Right lobe of liver (tissue), 6 donors: ENCODE data around the gene GKN1. TPM values are rescaled to one million over a fixed set of nuclear protein-coding genes. Genes with fewer than 3 reads are reported as not detected.

Experiments
- ATAC-seq, 4 donors: fragments of 200-7000 bp; cut with Tn5 transposase; one replicate each; pipeline ENCODE4 v1.9.1; 2020; ENCODE audit warnings: mild to moderate bottlenecking in 4 of 4, moderate library complexity in 4 of 4
- DNase-seq, 3 donors: peaks; one replicate each; pipeline ENCODE4 v3.0.0-alpha.2; 2020
- H3K27ac ChIP-seq, 3 donors: fragments of 200-600 bp; one replicate each; pipeline ENCODE4 v1.8.0; 2022
- H3K27me3 ChIP-seq, 2 donors: fragments of 200-600 bp; one replicate each; pipeline ENCODE4 v1.8.0; 2022
- H3K36me3 ChIP-seq, 4 donors: fragments of 200-600 bp; sonication (generic) in 1 of 4; one replicate each; pipeline versions ENCODE4 v1.5.1 to v1.8.0; 2017 to 2022; ENCODE audit warnings: control low read depth in 1 of 4
- H3K4me1 ChIP-seq, 4 donors: fragments of 200-600 bp; sonication (generic) in 1 of 4; one replicate each; pipeline versions ENCODE4 v1.5.1 to v1.8.0; 2017 to 2022; ENCODE audit warnings: control low read depth in 1 of 4
- H3K4me3 ChIP-seq, 3 donors: fragments of 200-600 bp; one replicate each; pipeline ENCODE4 v1.8.0; 2022
- H3K9me3 ChIP-seq, 4 donors: fragments of 200-600 bp; sonication (generic) in 1 of 4; one replicate each; pipeline versions ENCODE4 v1.5.1 to v1.8.0; 2017 to 2022; ENCODE audit warnings: control low read depth in 1 of 4
- CTCF ChIP-seq, 4 donors: fragments of 200-600 bp in 3 of 4; fragments of 450-650 bp in 1 of 4; IDR thresholded peaks; one replicate each; pipeline versions ENCODE4 v1.5.1 to v1.8.0; 2016 to 2022; ENCODE audit warnings: antibody characterized with exemption in 4 of 4, mild to moderate bottlenecking in 2 of 4
- POLR2A ChIP-seq: fragments of 450-650 bp; IDR thresholded peaks from one replicate; pipeline ENCODE4 v1.6.1; 2017; ENCODE audit warnings: antibody characterized with exemption, mild to moderate bottlenecking
- WGBS: methylation state at CpG from one replicate; pipeline ENCODE4 v1.1.6; 2018; ENCODE audit warnings: low coverage, low lambda C conversion rate; ENCODE audit not compliant: insufficient coverage; ENCODE audit errors: missing lambda C conversion rate; 5-methylcytosine and 5-hydroxymethylcytosine counted together
- intact Hi-C, 2 donors: fragments of 100-400 bp; cut with DNase I; formaldehyde crosslinking; loops; one replicate each; pipeline versions ENCODE4 v1.11.2 to v1.14.1; 2022
- total RNA-seq, 6 experiments: library from RNA; depleted of rRNA in 2 of 6; stranded (reverse); fragments of >200 nt in 2 of 6; fragmentation: NEBNext Ultra II Directional in 3 of 6; extraction: Animal tissue kit (Norgen Biotek cat#: 25700) in 3 of 6; gene quantifications; one replicate each; pipeline versions ENCODE4 v1.1.0 to v1.2.4, GENCODE V29; 2016 to 2023
- donor health status: DM: no; HTN: yes; CAD: no.
- donor health status: DM: no; HTN: no; CAD: no.
- donor health status: DM: no; HTN: no; CAD: no.
- donor health status: DM: no; HTN: yes; CAD: no.
- donor health status: DM: no; HTN: yes; CAD: no.

Gene GKN1
- total RNA-seq, 6 experiments from 2014 or later: not detected

GRCh38 chr2:69013840-69014821, 39.7 kb downstream of the GKN1 start:
- peaks cover 5 to 7% of the 10 kb centered on the region in 2 donors for H3K27me3 ChIP-seq
- intact Hi-C loops: no loop called here

GRCh38 chr2:69017080-69017479, 42.6 kb downstream of the GKN1 start:
- WGBS: 74% methylated on average over 5 of the region's 5 CpGs
- Histone ChIP-seq H3K9me3 (no peaks in the 10 kb centered on the region), H3K27ac (no peak overlapping the region), H3K4me1 (peaks cover 0 to 7% (median 5%) of the 10 kb centered on the region in 4 donors), H3K4me3 (no peak overlapping the region), H3K27me3 (peaks cover 5 to 7% of the 10 kb centered on the region in 2 donors), H3K36me3 (no peaks in the 10 kb centered on the region)
- ATAC-seq (no peak), DNase-seq (no peak)
- TF ChIP-seq POLR2A (no peak), CTCF (IDR thresholded peaks at IDR 0.05) (no peak)
- intact Hi-C loops: no loop called here

More at GRCh38 chr2:69013840-69014821, 39.7 kb downstream of the GKN1 start:
- Histone ChIP-seq H3K27ac (peak overlapping the region in 1 of 3 donors; percentile 10), H3K4me3 (peak overlapping the region; percentile 44 to 60 (median 49)), H3K4me1 (peaks cover 0 to 7% (median 5%) of the 10 kb centered on the region in 4 donors), H3K9me3 (no peaks in the 10 kb centered on the region), H3K36me3 (no peaks in the 10 kb centered on the region)
- WGBS: 3% methylated on average over 13 of the region's 20 CpGs
- TF ChIP-seq CTCF (IDR thresholded peaks at IDR 0.05) (no peak), POLR2A (no peak)
- DNase-seq (no peak), ATAC-seq (no peak)

DNA sequence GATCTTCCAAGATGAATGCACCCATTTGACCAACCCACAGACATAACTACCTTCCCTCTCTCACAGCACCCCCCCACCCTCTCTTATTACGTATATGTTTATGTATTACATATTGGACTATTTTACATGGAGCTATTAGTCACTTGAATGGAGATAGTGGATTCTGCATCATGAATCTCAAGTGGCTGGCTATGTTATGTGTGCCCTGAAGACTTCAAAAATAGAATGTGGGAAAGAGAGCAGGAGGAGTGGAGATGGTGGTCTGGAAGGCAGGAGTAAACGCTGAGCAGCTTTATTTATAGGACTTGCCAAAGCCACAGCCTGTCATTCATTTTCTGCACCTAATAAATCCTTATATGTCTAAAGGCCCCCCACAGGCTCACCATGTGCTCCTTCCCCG, 43.4 kb downstream of the GKN1 start:
- Histone ChIP-seq H3K4me3 (no peak overlapping the region), H3K27me3 (peaks cover 5 to 7% of the 10 kb centered on the region in 2 donors), H3K27ac (no peak overlapping the region), H3K9me3 (no peaks in the 10 kb centered on the region), H3K36me3 (no peaks in the 10 kb centered on the region), H3K4me1 (peaks cover 0 to 7% (median 5%) of the 10 kb centered on the region in 4 donors)
- ATAC-seq (no peak), DNase-seq (no peak)
- no peak for TF ChIP-seq POLR2A
- intact Hi-C loops: no loop called here
- WGBS: 59% methylated on average over 3 of the region's 3 CpGs

- H3K4me1 ChIP-seq: peaks cover 0 to 3% (median 2%) of the 10 kb centered on the region in 4 donors
- intact Hi-C loops: no loop called here
- DNase-seq (no peak), ATAC-seq (no peak)
- H3K27ac ChIP-seq: no peak overlapping the region
- H3K4me3 ChIP-seq: no peak overlapping the region
- no peak for TF ChIP-seq CTCF (IDR thresholded peaks at IDR 0.05)
- no peak for TF ChIP-seq POLR2A
- peaks cover 5 to 7% of the 10 kb centered on the region in 2 donors for H3K27me3 ChIP-seq
- no peaks in the 10 kb centered on the region for H3K9me3 ChIP-seq
- H3K36me3 ChIP-seq: no peaks in the 10 kb centered on the region
- WGBS: 76% methylated on average over 4 of the region's 4 CpGs
Observed at GRCh38 chr2:69018678-69019095, 44.3 kb downstream of the GKN1 start.
